Measurements from ENCODE around the gene DNAJC5. TPM values are rescaled to one million over a fixed set of nuclear protein-coding genes. Genes with fewer than 3 reads are reported as not detected.
A peak's percentile ranks its signal among the peaks of the same experiment; 100 is the strongest.

The DNAJC5 gene
- total RNA-seq, 4 donors from 2014 or later = 41.3 to 137 (median 113) TPM

- no peak for DNase-seq
Observed at GRCh38 chr20:63945921-63946920, 51.3 kb downstream of the DNAJC5 start.

GRCh38 chr20:63946986-63947637 is 52.2 kb downstream of the DNAJC5 start:
- Histone ChIP-seq H3K4me3 (no peak overlapping the region), H3K9me3 (no peaks in the 10 kb centered on the region), H3K36me3 (peaks cover 0 to 43% (median 0%) of the 10 kb centered on the region in 3 donors), H3K27ac (peak overlapping the region in 1 of 4 donors; percentile 80), H3K4me1 (peaks cover 15 to 51% (median 33%) of the 10 kb centered on the region in 4 donors), H3K27me3 (no peaks in the 10 kb centered on the region)
- TF ChIP-seq POLR2A (IDR thresholded peaks at IDR 0.05) (no peak), CTCF (IDR thresholded peaks at IDR 0.05) (no peak)
- no peak for DNase-seq

More at GRCh38 chr20:63945921-63946920, 51.3 kb downstream of the DNAJC5 start:
- H3K27me3 ChIP-seq = no peaks in the 10 kb centered on the region
- peaks cover 9 to 46% (median 27%) of the 10 kb centered on the region in 4 donors for H3K4me1 ChIP-seq
- TF ChIP-seq POLR2A (IDR thresholded peaks at IDR 0.05) (no peak), CTCF (IDR thresholded peaks at IDR 0.05) (no peak)
- no peak overlapping the region for H3K4me3 ChIP-seq
- peaks cover 0 to 49% (median 0%) of the 10 kb centered on the region in 3 donors for H3K36me3 ChIP-seq
- H3K27ac ChIP-seq = no peak overlapping the region
- no peaks in the 10 kb centered on the region for H3K9me3 ChIP-seq

- peaks cover 0 to 36% (median 0%) of the 10 kb centered on the region in 3 donors for H3K36me3 ChIP-seq
- peak in 1 of 3 donors; percentile 48 for DNase-seq
- peak overlapping the region in 1 of 4 donors; percentile 27 for H3K4me3 ChIP-seq
- H3K4me1 ChIP-seq = peaks cover 18 to 58% (median 36%) of the 10 kb centered on the region in 4 donors
- no peaks in the 10 kb centered on the region for H3K9me3 ChIP-seq
- no peaks in the 10 kb centered on the region for H3K27me3 ChIP-seq
- H3K27ac ChIP-seq = peak overlapping the region in 2 of 4 donors; percentile 80 to 87
- TF ChIP-seq CTCF (IDR thresholded peaks at IDR 0.05) (no peak), POLR2A (IDR thresholded peaks at IDR 0.05) (no peak)
Observed at GRCh38 chr20:63947638-63948456, 52.9 kb downstream of the DNAJC5 start.

- TF ChIP-seq POLR2A (IDR thresholded peaks at IDR 0.05) (no peak), CTCF (IDR thresholded peaks at IDR 0.05) (no peak)
- no peak for DNase-seq
- Histone ChIP-seq H3K27me3 (no peaks in the 10 kb centered on the region), H3K36me3 (peaks cover 0 to 6% (median 0%) of the 10 kb centered on the region in 3 donors), H3K9me3 (no peaks in the 10 kb centered on the region), H3K4me1 (peaks cover 26 to 86% (median 52%) of the 10 kb centered on the region in 4 donors), H3K27ac (peak overlapping the region; percentile 57 to 94 (median 83)), H3K4me3 (peak overlapping the region in 1 of 4 donors; percentile 5)
Observed at GRCh38 chr20:63950701-63951397, 55.9 kb downstream of the DNAJC5 start.
